Neuron (in vitro differentiated cells): Measurements from ENCODE around the gene DENND1A.
"Not testable (repeated sequence)": the region's sequence is repeated elsewhere in the genome, so short reads cannot be mapped to it uniquely, and the experiment has no call there.

Experiments used
- H2AFZ ChIP-seq: one replicate; pipeline ENCODE4 v1.6.1; 2013; ENCODE audit warnings: low read depth, mild to moderate bottlenecking, inconsistent platforms, low read length, moderate library complexity
- H3K27me3 ChIP-seq: one replicate; pipeline ENCODE4 v1.6.1; 2013; ENCODE audit warnings: low read length; ENCODE audit not compliant: insufficient read depth
- H3K36me3 ChIP-seq: one replicate; pipeline ENCODE4 v1.6.1; 2013; ENCODE audit warnings: low read length; ENCODE audit not compliant: insufficient read depth
- H3K4me1 ChIP-seq: one replicate; pipeline ENCODE4 v1.6.1; 2013; ENCODE audit warnings: low read length; ENCODE audit not compliant: insufficient read depth
- H3K4me3 ChIP-seq: 2 replicates; pipeline ENCODE4 v1.5.1; 2013; ENCODE audit warnings: mild to moderate bottlenecking, low read length, moderate library complexity
- H3K9me3 ChIP-seq: one replicate; pipeline ENCODE4 v1.6.1; 2013; ENCODE audit warnings: low read length

Gene DENND1A, protein sequence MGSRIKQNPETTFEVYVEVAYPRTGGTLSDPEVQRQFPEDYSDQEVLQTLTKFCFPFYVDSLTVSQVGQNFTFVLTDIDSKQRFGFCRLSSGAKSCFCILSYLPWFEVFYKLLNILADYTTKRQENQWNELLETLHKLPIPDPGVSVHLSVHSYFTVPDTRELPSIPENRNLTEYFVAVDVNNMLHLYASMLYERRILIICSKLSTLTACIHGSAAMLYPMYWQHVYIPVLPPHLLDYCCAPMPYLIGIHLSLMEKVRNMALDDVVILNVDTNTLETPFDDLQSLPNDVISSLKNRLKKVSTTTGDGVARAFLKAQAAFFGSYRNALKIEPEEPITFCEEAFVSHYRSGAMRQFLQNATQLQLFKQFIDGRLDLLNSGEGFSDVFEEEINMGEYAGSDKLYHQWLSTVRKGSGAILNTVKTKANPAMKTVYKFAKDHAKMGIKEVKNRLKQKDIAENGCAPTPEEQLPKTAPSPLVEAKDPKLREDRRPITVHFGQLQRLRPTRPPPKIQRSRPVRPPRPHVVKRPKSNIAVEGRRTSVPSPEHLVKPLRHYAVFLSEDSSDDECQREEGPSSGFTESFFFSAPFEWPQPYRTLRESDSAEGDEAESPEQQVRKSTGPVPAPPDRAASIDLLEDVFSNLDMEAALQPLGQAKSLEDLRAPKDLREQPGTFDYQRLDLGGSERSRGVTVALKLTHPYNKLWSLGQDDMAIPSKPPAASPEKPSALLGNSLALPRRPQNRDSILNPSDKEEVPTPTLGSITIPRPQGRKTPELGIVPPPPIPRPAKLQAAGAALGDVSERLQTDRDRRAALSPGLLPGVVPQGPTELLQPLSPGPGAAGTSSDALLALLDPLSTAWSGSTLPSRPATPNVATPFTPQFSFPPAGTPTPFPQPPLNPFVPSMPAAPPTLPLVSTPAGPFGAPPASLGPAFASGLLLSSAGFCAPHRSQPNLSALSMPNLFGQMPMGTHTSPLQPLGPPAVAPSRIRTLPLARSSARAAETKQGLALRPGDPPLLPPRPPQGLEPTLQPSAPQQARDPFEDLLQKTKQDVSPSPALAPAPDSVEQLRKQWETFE

DNA sequence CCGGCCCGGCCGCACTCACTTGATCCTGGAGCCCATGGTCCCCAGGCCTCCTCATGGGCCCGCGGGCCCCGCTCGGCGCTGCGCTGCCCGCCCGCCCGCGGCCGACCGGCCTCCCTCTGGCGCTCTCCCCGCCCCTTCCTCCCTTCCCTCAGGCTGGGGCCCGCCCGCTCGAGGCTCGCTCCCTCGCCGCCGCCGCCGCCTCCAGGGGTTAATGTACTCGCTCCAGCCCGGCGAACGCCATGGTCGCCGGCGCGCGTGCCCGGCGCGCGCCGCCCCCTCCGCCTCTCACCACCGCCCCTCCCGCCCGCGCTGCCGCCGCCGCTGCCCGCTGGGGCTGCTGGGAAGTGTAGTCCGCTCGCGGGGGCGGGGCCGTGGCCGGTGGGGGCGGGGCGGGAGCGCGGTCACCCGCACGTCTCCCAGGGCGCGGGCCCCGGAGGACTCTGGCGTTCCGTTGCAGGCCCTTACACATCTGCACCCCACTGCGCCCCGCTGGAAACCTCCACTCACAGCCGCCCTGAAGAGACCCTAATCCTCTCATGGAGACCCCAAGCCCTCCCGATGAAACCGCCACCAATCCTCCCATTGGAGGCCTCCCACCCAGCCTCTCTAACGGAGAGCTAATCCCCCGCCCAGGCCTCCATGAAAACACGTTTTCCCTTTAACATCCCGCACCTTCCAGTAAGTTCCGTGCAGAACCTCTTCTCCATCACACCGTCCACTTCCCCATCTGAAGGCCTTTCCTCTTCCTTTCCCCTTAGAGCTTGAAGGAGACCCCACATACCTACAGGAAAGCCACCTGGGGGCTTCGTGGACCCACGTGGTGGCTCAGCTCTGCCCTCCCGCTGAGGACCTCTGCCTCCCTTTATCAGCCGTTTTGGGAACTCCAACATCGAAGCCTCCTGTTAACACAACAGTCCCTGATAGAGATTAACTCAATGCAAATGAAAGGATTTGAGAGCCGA, at the start of gene DENND1A:
DENND1A (minus strand) TSS at position 257 of the 962 bp plus-strand sequence; CDS start at position 36, 221 bp downstream.
- peaks cover 19% of the 10 kb centered on the region for H3K4me1 ChIP-seq

DNA sequence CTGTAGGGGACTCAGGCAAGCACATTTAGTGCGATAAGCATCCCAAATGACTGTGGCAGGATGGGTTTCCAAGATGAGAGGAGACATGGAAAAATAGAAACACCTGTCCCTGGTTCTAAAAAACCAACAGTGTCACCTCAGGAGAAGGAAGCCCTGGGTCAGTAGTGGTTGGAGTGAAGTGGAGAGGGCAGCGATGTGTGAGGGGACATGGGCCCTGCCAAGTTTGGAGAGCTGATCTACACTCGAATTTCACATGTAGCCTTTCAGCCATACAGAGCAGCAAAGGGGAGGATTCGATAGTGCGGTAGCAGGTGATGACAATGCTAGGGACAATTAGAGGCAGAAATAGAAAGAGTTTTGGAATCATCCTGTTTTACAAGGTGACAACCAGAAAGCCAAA, 49.1 kb upstream of the DENND1A start:
- Histone ChIP-seq H3K4me3 (no peak overlapping the region), H3K27me3 (peaks cover 37% of the 10 kb centered on the region), H2AFZ (no peak overlapping the region), H3K9me3 (no peaks in the 10 kb centered on the region), H3K4me1 (no peaks in the 10 kb centered on the region), H3K36me3 (no peaks in the 10 kb centered on the region)

More for the DNA sequence above, at the start of gene DENND1A:
- H2AFZ ChIP-seq = peak within 1 kb of the TSS; percentile 89
- H3K9me3 ChIP-seq = no peaks in the 10 kb centered on the region
- peak within 1 kb of the TSS; percentile 70 for H3K4me3 ChIP-seq
- peaks cover 9% of the 10 kb centered on the region for H3K27me3 ChIP-seq
- H3K36me3 ChIP-seq = no peaks in the 10 kb centered on the region

DNA sequence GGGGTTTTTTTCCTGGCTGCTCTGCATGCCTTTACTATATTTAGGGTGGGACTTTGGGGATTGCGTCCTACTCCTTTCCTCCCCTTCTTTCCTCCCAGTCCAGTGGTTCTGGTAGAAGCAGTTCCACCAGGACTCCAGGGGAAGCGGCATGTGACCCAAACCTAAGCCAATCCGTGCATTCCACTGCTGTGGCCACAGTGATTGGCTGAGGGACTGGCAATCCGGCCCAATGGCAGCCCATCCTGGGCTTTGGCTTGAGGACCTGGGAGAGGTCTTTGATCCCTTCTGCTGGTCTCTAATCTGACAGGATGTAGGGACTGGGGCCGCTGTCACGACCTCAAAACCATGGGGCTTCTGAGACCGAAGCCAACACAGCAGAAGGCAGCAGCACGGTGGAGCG, 46.7 kb upstream of the DENND1A start:
- H3K27me3 ChIP-seq = peaks cover 18% of the 10 kb centered on the region
- H2AFZ ChIP-seq, H3K4me3 ChIP-seq, H3K4me1 ChIP-seq, H3K36me3 ChIP-seq, H3K9me3 ChIP-seq: not testable (repeated sequence)

- Histone ChIP-seq H3K4me3 (no peak overlapping the region), H3K4me1 (no peaks in the 10 kb centered on the region), H3K9me3 (peaks cover 3% of the 10 kb centered on the region), H2AFZ (no peak overlapping the region), H3K27me3 (peaks cover 12% of the 10 kb centered on the region), H3K36me3 (no peaks in the 10 kb centered on the region)
Observed at GRCh38 chr9:123975871-123976270, 45.9 kb upstream of the DENND1A start.

DNA sequence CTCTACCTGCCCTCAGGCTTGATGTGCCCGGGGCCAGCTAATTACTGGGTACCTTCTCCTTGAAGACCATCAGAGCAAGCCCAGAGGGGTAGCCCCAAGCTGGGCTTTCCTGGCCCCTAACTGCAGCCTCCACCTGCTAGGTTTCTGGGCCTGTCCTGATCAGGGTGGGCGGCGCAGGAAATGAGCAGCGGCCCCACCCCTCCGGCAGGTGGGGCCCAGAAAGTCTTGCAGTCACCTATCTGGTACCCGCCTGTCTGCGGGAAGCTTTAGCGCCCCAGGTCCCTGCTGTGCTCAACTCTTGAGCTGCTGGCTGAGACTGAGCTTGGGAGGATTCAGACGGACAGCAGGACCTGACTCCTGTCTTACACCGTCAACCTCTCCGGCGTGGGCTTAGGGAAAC, 44.5 kb upstream of the DENND1A start:
- Histone ChIP-seq H2AFZ (no peak overlapping the region), H3K27me3 (peaks cover 6% of the 10 kb centered on the region), H3K36me3 (no peaks in the 10 kb centered on the region), H3K9me3 (peaks cover 3% of the 10 kb centered on the region), H3K4me1 (no peaks in the 10 kb centered on the region), H3K4me3 (no peak overlapping the region)

GRCh38 chr9:123973590-123974223, 43.8 kb upstream of the DENND1A start:
- no peak overlapping the region for H3K4me3 ChIP-seq
- no peak overlapping the region for H2AFZ ChIP-seq
- peaks cover 3% of the 10 kb centered on the region for H3K9me3 ChIP-seq
- no peaks in the 10 kb centered on the region for H3K4me1 ChIP-seq
- H3K36me3 ChIP-seq = no peaks in the 10 kb centered on the region
- peaks cover 4% of the 10 kb centered on the region for H3K27me3 ChIP-seq

- H3K27me3 ChIP-seq = peaks cover 4% of the 10 kb centered on the region
- peaks cover 3% of the 10 kb centered on the region for H3K9me3 ChIP-seq
- H3K36me3 ChIP-seq = no peaks in the 10 kb centered on the region
- H2AFZ ChIP-seq = no peak overlapping the region
- H3K4me1 ChIP-seq = no peaks in the 10 kb centered on the region
- no peak overlapping the region for H3K4me3 ChIP-seq
Observed at GRCh38 chr9:123972618-123973017, 42.7 kb upstream of the DENND1A start.

GRCh38 chr9:123967323-123967722, 37.4 kb upstream of the DENND1A start:
- H3K27me3 ChIP-seq = peaks cover 7% of the 10 kb centered on the region

DNA sequence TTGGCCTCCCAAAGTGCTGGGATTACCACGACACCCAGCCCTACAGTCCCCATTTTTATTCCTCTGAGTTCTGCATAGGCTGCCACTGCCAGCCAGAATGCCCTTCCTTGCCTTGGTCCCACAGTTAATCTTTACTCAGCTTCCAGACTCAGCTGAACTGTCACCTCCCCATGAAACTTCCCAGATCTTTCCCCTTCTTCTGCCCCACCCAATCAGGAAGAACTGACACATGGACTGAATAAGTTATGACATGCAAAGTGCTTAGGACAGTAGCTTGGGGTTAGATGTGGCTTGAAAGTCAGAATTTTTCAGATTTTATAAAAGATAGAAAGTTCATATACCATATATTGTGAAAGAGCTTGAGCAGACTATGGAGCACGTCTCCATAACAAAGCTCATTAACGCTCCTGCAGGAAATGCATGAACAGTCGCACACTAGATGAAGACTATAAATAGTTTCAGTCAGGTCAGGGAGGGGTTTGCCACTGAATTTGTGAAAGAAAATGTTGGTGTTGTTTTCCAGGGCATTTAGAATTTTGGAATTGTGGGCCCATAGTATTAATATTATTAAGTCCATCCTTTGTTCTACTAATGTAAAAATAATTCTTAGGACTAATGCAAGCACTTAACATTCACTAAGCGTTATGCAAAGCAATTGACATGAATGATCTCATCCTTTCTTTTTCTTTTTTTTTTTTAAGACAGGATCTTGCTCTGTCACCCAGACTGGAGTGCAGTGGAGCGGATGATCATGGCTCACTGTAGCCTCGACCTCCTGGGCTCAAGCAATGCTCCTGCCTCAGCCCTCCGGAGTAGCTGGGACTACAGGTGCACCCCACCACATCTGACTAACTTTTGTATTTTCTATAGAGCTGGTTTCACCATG, 36.1 kb upstream of the DENND1A start:
- Histone ChIP-seq H3K27me3 (peaks cover 7% of the 10 kb centered on the region), H3K9me3 (no peaks in the 10 kb centered on the region), H3K36me3 (no peaks in the 10 kb centered on the region)

More at GRCh38 chr9:123967323-123967722, 37.4 kb upstream of the DENND1A start:
- no peaks in the 10 kb centered on the region for H3K9me3 ChIP-seq
- no peak overlapping the region for H3K4me3 ChIP-seq
- no peaks in the 10 kb centered on the region for H3K36me3 ChIP-seq
- no peaks in the 10 kb centered on the region for H3K4me1 ChIP-seq
- H2AFZ ChIP-seq = no peak overlapping the region

DNA sequence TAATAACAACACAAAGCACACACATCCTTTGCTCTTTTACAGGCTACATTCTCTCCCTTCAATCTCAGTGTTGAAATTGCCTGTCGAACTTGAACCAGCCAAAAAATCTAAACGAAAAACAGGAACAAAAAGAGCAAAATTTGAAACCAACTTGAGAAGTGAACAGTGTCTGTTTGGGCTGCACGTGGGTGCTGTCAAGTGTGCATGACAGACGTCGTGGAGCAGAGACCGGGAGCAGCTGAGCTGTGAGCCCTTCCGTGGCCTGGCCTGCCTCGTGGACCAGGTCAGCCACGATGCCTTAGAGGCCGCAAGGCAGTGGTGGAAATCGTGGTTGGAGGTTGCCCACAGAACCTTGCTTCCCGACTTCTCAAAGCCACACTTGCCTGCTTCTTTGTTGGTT, 34.8 kb upstream of the DENND1A start:
- peaks cover 9% of the 10 kb centered on the region for H3K27me3 ChIP-seq
- H3K36me3 ChIP-seq = no peaks in the 10 kb centered on the region
- no peak overlapping the region for H2AFZ ChIP-seq
- peaks cover under 1% of the 10 kb centered on the region for H3K9me3 ChIP-seq
- no peaks in the 10 kb centered on the region for H3K4me1 ChIP-seq
- no peak overlapping the region for H3K4me3 ChIP-seq

More for the DNA sequence above, 36.1 kb upstream of the DENND1A start:
- no peak overlapping the region for H3K4me3 ChIP-seq
- no peak overlapping the region for H2AFZ ChIP-seq
- H3K4me1 ChIP-seq = no peaks in the 10 kb centered on the region

- H3K27me3 ChIP-seq = peaks cover 16% of the 10 kb centered on the region
- H3K9me3 ChIP-seq = peaks cover 2% of the 10 kb centered on the region
- no peaks in the 10 kb centered on the region for H3K36me3 ChIP-seq
- H3K4me1 ChIP-seq = no peaks in the 10 kb centered on the region
- no peak overlapping the region for H3K4me3 ChIP-seq
- H2AFZ ChIP-seq = no peak overlapping the region
Observed at GRCh38 chr9:123960965-123961364, 31.0 kb upstream of the DENND1A start.
